HG02588 (cell line): Measurements from ENCODE around the gene NCOA7.

ENCODE experiments used
- ATAC-seq: cut with Tn5 transposase; IDR thresholded peaks from one replicate; pipeline ENCODE4 v1.9.1; 2021; ENCODE audit warnings: mild to moderate bottlenecking, moderate library complexity; ENCODE audit not compliant: unreplicated experiment

Gene NCOA7

DNA sequence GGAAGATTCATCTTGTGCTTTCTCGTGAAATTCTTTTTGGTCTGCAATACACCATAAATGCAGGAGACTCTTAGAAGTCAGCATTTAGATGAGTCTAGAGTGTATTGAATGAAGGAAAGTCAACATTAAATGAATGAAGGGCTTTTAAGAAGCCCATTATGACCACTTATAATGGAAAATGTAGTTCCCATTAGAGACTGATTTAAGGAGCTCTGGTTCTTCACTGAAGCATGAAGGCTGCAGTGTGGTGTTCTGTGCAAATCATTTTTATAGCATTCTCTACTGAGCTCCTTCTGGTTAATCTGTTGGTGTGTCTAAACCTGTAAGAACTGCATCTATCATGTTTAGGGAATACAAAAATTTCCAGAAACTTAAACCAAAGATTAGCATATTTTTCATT lies 19.7 kb downstream of the NCOA7 start:
- ATAC-seq = no peak

DNA sequence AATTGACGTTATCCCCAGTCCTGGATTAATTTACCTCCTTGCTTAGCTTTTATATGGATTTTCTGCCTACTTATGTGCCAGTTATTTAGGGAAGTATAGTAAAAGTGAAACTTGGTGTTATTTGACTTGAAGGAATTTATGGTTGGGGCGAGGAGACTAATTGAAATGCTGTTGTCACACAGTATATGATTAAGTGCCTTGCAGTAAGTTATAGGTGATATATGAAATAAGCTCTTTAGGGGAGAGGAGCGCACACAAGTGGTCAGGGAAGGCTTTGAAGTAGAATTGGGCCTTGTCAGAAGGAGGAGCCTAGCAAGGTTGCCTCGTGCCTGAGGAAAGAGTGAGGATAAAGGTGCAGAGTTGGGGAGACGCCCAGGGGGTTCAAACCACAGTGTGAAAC lies 20.5 kb downstream of the NCOA7 start:
- no peak for ATAC-seq

DNA sequence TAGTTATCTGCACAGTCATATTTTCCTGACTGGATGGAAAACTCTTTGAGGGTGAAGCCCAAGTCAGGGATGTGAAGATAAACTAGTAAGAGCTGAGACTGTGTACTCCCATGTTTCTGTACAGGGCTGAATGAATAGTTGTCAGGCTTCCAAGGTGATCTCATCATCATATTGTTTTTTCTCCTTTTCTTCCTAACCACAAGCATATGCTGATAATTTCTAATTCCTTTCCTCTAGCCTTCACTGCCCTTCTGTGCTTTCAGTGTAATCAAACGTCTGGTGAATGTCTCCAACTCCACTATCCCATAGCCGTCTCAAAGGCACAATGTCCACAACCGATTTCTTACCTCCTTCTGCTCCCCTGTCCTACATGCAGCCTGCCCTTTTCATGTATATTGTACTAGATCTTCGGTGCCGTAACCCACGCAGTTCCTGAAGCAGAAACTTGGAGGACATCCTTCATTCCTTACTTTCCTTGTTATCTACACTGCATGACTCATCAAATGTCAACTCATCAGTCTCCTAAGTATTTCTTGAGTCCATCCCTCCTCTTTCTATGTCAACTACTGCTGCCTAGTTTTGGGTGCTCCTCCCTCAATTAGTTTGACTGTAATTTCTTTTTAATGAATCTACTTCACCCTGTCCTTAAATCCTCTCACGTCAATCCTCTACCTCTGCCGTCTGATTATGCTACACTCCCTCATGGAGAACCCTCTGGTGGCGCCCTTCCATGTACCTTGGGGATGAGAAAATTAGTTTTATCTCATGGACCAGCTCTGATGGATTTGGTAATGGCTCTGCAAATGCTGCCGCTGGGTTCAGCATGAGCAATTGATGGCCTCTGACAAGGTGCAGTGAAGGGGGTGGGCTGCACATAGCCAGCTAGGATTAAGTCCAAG lies 21.9 kb downstream of the NCOA7 start:
- ATAC-seq = no peak

DNA sequence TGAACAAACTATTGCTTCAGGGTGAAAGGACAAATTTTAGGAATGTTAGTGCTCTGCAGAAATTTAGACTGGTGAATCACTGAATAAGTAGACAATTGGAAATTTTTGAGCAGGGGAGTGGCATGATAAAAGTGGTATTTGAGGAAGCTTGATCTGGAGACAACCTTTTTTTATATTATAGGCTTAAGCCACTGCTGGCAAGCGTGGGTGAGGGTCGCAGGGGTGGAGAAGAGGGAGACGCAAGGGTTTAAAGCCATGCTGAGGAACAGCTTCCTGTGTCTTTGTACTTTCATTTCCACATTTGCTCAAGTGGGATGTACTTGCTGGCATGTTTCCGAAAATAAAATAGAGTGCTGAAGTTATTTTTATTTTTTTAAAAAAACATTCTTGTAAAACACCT lies 23.7 kb downstream of the NCOA7 start:
- no peak for ATAC-seq

DNA sequence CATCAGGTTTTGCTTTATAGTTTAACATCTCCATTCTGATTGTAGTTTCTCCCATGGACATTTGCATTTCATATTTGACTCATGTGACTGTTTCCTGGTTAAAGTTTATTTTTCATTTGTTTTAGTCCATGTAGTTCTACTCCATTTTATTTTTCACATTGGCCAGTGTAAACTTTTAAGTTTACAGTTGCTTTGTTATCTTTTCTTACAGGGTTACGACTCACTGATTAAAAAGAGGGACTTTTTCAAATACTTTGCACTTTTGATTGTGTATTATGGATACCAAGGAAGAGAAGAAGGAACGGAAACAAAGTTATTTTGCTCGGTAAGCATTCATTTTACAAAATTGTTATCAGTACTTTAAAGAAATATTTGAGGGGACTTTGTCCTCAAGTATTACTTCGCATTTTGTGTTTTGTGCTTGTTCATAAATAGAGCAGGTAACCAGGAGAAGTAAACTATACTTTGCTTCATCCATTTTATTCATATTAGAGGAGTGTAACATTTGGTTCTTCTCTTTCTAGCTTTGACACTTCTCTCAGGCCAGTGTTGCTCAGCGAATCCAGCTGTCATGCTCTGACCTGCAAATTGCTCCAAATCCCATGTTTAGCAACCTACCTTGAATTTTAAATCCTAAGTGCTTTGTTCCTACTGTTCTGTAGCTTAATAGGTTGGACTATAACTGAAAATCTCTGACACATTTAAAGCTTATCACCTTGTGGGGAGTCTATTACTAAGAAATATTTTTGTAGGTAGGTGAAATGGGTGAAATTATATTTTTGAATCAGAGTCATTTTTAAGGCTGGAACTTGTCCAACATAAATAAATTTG lies 24.5 kb downstream of the NCOA7 start:
- ATAC-seq = no peak

DNA sequence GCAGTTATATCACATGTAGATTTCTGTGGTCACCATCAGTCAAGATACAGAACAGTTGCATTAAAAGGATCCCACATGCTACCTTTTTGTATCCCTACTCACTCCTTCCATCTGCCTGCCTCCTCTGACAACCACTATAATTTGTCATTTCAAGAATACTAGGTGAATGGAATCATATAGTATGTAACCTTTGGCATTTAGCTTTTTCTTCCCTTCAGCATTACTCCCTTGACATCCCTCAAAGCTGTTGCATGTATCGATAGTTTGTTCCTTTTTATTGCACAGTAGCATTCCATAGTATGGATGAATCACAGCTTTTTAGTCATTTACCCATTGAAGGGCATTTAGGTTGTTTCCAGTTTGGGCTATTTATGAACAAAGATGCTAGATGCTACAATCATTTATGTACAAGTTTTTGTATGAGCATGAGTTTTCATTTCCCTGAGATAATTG lies 26.1 kb downstream of the NCOA7 start:
- no peak for ATAC-seq

DNA sequence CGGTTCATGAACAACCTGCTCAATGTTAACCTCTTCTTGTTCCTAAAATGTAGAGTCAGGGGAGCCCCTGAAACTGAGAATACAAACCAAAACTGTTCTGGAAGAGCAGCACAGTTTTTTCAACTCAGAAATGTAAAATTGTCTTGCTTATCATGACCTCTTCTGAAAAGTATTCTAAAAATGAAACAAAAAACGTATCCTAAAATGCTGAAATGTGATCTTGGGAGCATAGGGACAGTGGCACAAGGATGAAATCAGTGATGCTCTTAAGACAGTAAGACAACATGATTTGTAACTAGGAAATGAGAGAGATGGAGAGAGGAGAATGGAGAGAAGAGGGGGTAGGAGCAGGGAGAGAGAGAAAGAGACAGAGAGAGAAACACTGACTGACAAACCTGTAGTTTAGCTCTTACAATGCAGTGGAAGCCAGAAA lies 27.5 kb downstream of the NCOA7 start:
- ATAC-seq = peak; percentile 40

DNA sequence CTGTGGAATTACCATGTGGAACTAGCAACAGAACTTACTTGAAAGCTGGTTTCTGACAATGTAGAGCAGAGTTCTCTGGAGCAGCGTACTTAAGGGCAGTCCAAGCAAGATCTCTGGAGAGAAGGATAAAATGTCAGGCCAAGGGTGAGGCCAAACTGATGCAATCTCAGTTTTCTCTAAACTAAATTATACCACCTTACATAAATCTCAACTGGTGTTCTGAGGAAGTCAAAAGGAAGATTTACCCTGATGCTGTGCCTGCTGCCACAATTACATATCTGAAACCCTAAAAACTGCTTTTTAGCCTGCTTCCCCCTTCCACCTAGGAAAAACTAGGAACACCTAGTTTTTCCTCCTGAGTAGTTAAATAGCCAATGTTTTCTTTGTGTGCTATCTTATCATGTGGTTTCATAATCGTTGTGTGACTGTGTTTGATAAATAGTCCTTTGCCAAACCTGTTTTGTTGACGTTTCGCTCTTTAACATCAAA lies 28.1 kb downstream of the NCOA7 start:
- no peak for ATAC-seq

DNA sequence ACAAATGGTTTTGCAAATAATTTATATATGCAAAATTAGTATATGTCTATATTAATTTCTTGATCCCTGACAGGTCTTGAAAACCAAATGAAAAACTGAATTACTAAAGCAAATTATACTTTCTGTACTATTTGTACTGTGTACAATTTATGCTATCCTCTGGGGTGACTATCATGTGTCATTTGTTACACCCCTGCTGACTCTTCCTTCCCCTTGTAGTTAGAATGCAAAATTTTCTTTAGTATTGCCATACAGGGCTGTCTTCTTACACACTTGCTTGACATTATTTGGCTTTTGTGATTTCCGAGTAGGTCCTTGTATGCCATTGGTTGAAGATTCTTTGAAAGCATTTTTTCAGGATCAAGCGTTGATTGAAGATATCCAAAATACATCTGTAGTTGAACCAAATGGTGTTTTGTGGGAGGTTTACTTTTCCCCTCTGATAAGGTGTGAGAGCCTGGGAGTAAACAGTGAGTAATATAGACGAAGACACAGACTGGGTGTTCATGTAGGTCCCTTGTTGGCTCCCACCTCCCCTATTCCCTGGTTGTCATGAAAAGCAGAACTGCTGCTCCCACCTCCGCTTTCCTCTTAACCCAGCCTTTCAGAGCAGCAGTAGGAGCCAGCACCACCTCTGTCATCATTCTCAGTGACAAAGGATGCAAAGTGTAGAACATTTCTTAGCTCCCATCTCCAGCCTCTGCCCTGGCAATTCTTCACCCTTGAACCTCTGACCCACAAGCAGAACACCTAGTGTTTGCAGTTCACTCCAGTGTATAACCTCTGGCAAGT lies 29.0 kb downstream of the NCOA7 start:
- ATAC-seq = no peak

DNA sequence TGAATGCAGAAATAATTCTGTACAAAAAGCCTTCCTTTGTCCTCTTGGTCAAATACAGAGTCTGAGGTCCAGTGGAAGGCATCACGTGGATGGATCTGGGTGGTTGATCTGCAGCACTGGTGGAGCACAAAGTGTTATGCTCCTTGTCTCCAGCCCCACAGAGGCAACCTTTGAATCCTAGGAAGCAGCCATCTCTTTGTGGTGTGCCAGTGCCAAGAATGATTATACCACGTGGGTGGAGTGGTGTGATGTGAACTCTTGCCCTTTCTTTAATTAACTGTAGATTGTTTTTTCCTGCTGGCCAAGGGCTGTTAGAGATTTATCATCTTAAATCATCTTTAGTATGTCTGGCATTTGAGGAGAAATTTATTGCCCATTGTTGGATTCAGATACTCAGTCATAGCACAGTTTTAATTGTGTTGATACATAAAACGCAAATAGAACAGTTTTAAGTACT lies 31.1 kb downstream of the NCOA7 start:
- ATAC-seq = no peak

DNA sequence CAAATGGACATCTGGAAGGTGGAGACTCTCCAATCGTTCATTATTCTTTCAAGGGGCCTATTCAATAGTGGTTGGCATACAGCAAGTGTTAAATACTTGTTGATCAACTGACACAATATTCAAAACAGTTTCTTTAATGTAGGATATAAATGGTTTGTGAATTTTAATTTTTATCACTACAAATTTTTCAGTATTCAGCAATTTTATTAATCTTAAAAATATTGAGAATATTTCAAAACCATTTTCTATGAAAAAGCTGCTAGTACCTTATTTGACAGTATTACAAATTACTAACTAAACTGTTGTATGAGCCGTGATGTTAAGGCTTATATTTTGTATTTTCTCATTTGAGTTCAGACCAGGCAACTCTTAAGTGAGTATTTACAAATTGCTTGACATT lies 32.4 kb downstream of the NCOA7 start:
- ATAC-seq = no peak

DNA sequence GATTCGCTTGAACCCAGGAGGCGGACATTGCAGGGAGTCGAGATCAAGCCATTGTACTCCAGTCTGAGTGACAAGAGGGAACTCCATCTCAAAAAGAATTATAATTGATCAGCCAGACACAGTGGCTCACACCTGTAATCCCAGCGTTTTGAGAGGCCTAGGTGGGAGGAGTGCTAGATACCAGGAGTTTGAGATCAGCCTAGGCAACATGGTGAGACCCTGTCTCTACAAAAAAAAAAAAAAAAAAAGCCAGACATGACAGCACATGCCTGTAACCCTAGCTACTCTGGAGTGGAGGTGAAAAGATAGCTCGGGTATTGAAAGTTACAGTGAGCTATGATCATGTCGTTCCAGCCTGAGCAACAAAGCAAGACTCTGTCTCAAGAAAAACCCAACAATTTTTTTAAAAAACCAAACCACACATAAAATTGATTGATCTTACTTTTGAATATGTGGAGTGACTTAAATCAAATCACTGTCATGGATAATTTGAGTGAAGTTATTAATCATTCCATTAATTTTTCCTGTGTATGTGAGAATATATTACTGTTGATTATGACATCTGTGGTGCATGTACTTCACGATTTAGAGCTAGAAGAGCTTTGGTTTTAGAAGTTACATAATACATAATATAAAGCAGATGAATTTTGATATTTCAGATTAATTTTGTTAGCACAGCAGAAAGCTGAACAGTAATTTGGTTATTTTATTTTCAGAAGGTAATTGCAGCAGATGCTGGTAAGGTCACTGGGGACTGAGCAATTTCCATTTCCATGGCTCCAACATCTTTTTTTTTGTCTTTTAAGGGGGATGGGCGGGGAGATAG lies 34.4 kb downstream of the NCOA7 start:
- no peak for ATAC-seq

DNA sequence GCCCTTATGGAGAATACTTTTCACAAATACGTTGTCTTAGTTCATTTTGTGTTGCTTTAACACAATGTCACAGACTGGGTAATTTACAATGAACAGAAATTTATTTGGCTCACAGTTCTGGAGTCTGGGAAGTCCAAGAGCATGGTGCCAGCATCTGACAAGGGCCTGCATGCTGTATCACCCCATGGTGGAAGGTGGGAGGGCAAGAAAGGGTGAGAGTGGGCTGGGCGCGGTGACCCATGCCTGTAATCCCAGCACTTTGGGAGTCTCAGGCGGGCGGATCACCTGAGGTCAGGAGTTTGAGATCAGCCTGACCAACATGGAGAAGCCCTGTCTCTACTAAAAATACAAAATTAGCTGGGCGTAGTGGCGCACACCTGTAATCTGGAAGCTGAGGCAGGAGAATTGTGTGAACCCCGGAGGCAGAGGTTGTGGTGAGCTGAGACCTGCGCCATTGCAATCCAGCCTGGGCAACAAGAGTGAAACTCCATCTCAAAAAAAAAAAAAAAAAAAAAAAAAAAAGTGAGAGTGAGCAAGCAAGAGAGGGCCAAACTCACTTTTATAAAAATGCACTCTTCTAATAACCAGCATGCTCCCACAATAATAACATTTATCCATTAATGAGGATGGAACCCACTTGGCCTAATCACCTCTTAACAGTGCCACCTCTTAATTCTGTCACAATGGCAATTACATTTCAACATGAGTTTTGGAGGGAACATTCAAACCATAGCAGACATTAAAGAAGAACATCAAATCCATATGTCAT lies 36.1 kb downstream of the NCOA7 start:
- no peak for ATAC-seq

DNA sequence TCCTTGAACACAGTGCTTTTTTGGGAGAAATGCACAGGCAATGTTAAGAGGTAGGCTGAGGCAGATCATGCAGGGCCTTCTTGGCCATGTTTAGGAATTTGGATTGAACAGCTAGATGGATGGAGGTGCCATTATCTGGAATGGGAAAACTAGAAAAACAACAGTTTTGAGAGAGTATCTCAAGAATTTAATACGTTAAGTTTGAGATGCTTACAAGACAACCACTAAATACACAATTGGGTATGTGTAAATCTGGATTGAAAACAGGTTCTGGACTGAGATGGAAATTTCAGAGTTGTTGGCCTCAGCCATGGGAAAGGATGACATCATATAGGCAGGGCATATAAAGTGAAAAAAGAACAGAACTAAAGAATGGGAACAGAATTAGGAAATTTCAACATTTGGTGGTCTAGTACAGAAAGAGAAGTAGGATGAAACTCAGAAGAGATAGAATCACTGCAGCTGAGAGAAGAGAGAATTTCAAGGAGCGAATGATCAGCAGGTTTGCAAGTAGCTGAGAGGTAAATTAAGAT lies 37.1 kb downstream of the NCOA7 start:
- no peak for ATAC-seq

DNA sequence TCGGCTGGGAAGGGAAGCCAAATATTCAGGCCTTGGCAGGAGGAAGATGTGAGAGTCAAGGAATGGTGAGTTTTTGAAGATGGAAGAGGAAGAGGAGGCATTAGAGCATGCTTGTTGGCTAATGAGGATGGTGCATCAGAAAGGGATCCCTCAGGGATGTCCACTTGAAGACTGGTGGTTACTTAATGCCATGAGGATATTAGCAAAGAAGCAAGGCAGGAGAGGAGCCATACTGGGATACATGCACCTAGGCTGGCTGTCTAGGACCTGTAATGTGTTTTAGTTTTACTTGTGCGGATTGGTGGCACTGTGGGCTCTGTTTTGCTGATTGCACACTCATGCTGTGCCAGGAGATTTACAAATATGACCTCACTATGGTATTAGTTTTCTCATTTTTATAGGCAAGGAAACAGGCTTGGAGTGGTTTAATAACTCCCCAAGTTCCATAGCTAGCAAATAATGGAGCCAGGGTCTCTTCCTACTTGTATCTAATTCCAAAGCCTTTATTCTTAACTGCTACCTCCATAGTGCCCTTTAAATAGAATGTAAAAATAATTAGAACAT lies 37.8 kb downstream of the NCOA7 start:
- ATAC-seq = no peak

DNA sequence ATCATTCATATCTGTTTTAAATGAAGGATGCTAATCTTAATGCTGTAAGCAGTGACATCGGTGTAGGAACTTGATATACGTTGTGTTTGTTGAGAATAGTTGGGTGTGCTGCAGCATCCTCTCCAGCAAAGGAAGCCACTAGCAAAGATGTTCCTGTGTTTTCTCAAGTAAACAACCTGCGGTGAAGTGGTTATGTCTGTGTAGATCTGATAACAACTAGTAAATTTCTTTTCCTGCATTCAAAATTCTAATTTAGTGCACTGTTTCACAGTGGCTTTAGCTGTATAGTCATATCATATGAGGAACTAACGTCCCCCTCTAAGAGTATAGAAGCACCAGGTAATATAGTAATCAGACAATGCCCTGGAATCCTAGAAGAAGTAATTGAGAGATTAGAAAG lies 38.7 kb downstream of the NCOA7 start:
- ATAC-seq = no peak

DNA sequence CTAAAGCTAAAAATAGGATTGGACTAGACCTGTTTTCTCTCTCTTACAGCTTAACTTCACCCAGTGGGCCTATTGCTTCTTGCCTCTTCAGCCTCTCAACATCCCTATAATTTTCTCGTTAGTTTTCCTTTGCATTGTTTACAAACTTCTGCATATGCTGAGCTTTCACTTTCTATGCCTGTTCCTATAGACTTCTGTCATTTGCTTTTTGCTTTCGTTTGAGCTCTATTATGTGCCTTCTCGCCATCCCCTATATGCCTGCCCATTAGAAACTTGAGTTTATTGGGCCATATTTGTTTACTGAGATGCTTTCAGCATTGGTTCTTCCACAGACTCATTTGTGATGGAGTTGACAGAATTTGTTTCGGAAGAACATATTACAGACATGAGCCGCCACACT lies 40.9 kb downstream of the NCOA7 start:
- no peak for ATAC-seq

DNA sequence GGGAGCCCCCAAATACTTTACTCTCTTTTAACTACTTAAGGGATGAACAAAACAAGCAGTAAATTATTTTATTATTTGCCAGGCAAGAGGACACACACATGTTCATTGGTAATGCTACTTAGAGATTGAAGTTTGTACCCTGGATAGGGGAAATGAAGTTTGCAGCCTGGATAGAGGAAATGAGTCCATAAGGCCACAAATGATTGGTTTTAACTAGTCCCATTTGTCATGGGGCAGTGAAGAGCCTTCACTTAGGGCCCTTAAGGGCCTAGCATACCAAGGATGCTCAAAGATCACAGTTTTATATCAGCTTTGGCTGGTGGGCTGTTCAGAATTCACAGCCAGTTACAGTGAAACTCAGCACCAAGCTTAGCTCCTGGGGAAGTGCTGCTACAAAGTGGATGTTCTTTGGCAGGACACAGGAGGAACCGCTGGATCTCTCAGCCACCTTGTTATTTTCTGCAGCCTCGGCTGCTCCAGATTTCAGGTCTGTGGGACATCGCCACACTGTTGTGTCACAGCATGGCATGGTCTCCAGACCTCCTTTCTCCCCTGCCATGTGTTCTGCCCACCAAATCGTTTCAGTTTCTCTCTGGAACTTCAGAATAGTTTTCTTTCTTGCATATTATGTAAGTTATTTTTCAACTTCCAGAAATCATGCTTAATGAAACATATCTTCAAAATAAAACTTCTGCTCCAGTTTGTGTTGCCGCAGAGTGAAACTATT lies 41.8 kb downstream of the NCOA7 start:
- ATAC-seq = no peak
